GM19463 (cell line): ENCODE data around the gene CNPY3.
"Not testable (repeated sequence)": the region's sequence is repeated elsewhere in the genome, so short reads cannot be mapped to it uniquely, and the experiment has no call there.

Source experiments
- ATAC-seq: cut with Tn5 transposase; IDR thresholded peaks from one replicate; pipeline ENCODE4 v1.9.1; 2021; ENCODE audit warnings: mild to moderate bottlenecking, moderate library complexity; ENCODE audit not compliant: unreplicated experiment

CNPY3 gene

GRCh38 chr6:42928986-42929820 is at the start of gene CNPY3:
Gene CNPY3, plus strand, starts transcription at chr6:42929480. Its CDS starts 91 bp downstream, at chr6:42929571.
- ATAC-seq: peak; percentile 70

GRCh38 chr6:42880240-42880817 is 49.0 kb upstream of the CNPY3 start:
- ATAC-seq: not testable (repeated sequence)

GRCh38 chr6:42880871-42881270 is 48.4 kb upstream of the CNPY3 start:
- ATAC-seq: not testable (repeated sequence)

- ATAC-seq: no peak
Measured at GRCh38 chr6:42885702-42886101, 43.6 kb upstream of the CNPY3 start.

- not testable (repeated sequence) for ATAC-seq
Measured at GRCh38 chr6:42888201-42888600, 41.1 kb upstream of the CNPY3 start.

GRCh38 chr6:42889815-42890214 is 39.5 kb upstream of the CNPY3 start:
- ATAC-seq: no peak

GRCh38 chr6:42890311-42891198 is 38.7 kb upstream of the CNPY3 start:
- peak; percentile 87 for ATAC-seq

GRCh38 chr6:42891199-42891722 is 38.0 kb upstream of the CNPY3 start:
- no peak for ATAC-seq

- not testable (repeated sequence) for ATAC-seq
Measured at GRCh38 chr6:42894041-42894828, 35.0 kb upstream of the CNPY3 start.

GRCh38 chr6:42896178-42896719 is 33.0 kb upstream of the CNPY3 start:
- no peak for ATAC-seq

- ATAC-seq: no peak
Measured at GRCh38 chr6:42898891-42899361, 30.4 kb upstream of the CNPY3 start.

GRCh38 chr6:42899871-42900270 is 29.4 kb upstream of the CNPY3 start:
- ATAC-seq: no peak

GRCh38 chr6:42901538-42901957 is 27.7 kb upstream of the CNPY3 start:
- ATAC-seq: peak; percentile 73

GRCh38 chr6:42902429-42903263 is 26.6 kb upstream of the CNPY3 start:
- ATAC-seq: not testable (repeated sequence)

- ATAC-seq: no peak
Measured at GRCh38 chr6:42904467-42904866, 24.8 kb upstream of the CNPY3 start.

- ATAC-seq: no peak
Measured at GRCh38 chr6:42907336-42907735, 21.9 kb upstream of the CNPY3 start.

GRCh38 chr6:42909835-42910234 is 19.4 kb upstream of the CNPY3 start:
- ATAC-seq: no peak

GRCh38 chr6:42911171-42912021 is 17.9 kb upstream of the CNPY3 start:
- ATAC-seq: no peak
